ENCODE results near the gene PSEN1.

The PSEN1 gene

DNA sequence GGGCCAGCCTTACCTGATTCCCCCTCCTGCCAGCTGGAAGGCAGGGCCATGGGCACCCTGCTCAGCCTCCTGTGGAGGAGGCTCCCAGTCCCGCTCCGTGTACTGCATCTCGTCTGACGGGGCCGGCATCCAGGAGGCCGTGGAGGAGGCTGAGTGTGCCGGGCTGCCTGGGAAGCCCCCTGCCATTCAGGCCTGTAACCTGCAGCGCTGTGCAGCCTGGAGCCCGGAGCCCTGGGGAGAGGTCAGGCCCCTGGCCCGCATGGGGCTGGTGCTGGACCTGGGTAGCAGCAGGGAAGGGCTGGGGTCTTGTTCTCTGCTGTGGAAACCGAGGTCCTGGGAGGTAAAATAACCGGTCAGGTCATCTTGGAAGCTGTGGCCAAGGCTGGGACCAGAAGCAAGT is 117.4 kb downstream of the PSEN1 start:
- no peak for DNase-seq (ENCODE audit: low read depth in 3 of 3)

DNA sequence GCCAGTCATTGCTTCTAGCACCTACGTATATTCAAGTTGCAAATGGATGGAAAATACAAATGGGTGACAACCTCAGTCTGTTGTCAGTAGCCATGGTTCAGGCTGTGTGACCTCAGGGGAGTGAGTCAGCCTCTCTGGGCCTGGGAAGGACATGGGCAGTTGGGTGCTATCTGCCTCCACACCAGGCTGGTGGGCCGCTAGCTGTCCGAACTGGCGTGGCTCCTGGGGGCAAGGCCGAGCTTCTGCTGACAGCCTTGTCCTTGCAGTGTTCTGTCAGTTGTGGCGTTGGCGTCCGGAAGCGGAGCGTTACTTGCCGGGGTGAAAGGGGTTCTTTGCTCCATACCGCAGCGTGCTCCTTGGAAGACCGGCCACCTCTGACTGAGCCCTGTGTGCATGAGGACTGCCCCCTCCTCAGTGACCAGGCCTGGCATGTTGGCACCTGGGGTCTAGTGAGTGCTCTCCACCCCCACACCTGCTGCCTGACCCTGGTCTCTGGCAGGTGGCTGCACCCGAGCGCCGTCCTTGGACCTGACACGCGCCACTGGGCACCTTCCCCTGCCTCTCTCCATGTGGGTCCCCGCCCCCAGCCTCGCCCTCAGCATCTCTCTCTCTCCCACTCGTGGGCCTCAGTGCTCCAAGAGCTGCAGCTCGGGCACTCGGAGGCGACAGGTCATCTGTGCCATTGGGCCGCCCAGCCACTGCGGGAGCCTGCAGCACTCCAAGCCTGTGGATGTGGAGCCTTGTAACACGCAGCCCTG is 118.1 kb downstream of the PSEN1 start:
- no peak for DNase-seq (ENCODE audit: low read depth in 3 of 3)

DNA sequence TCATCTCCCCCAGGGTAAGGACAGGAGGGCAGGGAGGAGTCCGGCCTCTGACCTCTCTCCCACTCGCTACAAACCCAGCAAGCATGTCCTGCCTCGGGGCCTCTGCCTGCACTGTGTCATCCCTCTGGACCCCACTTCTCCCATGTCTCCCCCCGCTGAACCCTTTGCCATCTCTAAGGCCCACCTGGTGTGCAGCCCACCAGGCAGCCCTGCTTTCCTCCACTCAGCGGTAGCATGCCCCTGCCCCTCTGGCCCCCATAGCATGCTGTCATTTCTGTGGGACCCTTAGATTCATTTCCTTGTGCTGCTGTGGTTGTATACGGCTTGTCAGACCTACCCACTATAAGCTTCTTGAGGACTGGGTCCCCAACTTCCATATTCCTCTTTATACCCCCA is 118.7 kb downstream of the PSEN1 start:
- no peak for DNase-seq (ENCODE audit: low read depth in 3 of 3)

DNA sequence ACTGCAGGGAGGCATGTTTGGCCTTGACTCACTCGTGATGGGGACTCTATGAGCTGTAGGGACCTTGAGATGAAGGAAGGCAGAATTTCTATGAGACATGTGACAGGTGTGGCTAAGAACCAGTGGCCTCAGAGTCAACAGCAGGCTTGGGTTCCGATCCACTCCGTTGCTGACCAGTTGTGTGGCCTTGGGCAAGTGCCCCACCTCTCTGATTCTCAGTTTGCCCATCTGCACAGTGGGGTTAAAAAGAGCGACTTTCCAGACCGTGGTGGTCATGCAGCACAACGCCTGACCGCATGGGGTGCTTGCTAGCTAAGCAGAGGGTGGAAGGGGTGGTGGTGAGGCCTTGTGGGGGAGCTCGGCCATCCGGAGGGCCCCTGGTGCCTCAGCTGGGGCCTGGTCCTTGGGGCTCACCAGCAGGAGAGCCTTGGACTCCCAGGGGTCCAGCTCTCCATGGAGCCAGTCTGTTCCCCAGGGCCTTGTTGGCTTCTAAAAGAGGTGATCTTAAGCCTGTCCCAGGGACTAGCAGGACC is 119.5 kb downstream of the PSEN1 start:
- DNase-seq (ENCODE audit: low read depth in 3 of 3) = no peak

DNA sequence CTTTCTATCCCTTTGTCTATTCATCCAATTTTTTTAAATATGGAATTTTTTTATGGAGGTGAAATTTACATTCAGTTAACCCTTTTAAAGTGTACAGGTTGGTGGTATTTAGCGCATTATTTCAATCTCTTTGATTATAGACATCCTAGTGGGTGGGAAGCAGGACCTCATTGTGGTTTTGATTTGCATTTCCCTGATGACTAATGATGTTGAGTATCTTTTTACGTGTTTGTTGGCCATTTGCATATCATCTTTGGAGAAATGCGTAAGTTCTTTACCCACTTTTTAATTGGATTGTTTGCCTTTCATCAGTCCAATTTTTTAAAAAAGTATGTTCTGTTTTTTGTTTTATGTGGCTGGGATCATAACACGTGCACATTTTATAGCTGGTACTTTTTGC is 121.8 kb downstream of the PSEN1 start:
- DNase-seq (ENCODE audit: low read depth in 3 of 3) = no peak

DNA sequence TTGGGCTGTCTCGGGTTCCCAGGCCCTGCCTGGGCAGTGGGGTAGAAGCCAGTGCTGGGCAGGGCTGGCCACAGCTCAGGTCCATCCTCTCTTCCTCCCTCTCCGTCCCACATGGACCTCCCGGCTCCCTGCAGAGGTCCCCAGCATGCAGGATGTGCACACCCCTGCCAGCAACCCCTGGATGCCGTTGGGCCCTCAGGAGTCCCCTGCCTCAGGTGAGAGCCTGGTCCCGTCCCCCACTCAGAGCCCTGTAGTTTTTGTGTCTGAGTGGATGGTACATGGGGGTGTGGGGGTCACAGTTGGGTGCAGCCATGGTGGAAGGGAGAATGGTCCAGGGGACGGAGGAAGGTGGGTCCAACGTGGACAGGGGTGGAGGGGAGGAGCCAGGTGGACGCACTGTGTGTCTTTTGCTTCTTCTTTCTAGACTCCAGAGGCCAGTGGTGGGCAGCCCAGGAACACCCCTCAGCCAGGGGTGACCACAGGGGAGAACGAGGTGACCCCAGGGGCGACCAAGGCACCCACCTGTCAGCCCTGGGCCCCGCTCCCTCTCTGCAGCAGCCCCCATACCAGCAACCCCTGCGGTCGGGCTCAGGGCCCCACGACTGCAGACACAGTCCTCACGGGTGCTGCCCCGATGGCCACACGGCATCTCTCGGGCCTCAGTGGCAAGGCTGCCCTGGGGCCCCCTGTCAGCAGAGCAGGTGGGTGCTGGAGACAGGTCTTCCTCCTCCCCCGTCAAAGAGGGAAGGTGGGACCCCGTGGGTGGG is 122.7 kb downstream of the PSEN1 start:
- DNase-seq (ENCODE audit: low read depth in 3 of 3) = no peak

DNA sequence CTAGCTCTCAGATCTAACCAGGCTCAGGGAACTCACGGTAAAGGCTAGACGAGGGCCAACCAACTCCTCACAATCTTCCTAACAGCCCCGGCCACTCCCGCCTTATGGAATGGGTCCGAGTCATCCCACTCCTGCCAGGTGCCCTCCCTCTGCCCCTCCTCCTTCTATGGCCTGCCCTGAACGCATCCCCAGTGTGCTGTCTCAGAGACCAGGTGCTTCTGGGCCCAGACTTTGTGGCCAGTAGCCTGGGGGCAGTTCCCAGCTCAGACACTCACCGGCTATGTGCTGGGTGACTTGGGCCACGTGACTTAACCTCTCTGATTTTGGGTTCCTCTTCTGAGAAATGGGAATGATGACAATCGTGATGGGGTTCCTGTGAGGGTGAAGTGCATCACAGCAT is 123.5 kb downstream of the PSEN1 start:
- no peak for DNase-seq (ENCODE audit: low read depth in 3 of 3)

DNA sequence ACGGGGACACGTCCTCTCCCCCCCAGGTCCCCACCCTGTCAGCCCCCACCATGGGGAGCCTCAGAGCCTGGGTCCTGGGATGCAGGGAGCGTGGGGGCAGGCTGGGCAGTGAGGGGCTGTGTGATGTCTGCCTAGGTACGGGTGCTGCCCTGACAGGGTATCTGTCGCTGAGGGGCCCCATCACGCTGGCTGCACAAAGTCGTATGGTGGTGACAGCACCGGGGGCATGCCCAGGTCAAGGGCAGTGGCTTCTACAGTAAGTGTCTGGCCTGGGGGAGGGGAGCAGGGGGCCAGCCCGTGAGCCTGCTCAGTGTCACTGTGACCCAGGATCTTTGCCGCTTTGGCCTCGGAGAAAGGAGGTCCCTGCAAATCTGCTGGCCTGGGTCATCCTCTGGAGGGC is 124.3 kb downstream of the PSEN1 start:
- DNase-seq (ENCODE audit: low read depth in 3 of 3) = no peak

DNA sequence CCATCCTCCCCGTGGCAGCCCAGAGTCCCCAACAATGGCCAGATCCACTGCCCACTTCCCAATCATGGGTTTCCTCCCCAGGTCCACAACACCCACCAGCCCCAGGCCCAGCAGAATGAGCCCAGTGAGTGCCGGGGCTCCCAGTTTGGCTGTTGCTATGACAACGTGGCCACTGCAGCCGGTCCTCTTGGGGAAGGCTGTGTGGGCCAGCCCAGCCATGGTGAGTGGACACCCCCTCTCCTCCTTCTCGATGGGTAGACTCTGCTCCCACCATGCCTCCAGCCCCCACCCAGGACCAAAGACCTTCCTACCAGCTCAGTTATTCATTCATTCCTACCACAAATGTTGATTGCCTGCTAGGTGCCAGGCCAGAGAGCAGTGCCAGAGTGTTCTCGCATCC is 124.8 kb downstream of the PSEN1 start:
- no peak for DNase-seq (ENCODE audit: low read depth in 3 of 3)

DNA sequence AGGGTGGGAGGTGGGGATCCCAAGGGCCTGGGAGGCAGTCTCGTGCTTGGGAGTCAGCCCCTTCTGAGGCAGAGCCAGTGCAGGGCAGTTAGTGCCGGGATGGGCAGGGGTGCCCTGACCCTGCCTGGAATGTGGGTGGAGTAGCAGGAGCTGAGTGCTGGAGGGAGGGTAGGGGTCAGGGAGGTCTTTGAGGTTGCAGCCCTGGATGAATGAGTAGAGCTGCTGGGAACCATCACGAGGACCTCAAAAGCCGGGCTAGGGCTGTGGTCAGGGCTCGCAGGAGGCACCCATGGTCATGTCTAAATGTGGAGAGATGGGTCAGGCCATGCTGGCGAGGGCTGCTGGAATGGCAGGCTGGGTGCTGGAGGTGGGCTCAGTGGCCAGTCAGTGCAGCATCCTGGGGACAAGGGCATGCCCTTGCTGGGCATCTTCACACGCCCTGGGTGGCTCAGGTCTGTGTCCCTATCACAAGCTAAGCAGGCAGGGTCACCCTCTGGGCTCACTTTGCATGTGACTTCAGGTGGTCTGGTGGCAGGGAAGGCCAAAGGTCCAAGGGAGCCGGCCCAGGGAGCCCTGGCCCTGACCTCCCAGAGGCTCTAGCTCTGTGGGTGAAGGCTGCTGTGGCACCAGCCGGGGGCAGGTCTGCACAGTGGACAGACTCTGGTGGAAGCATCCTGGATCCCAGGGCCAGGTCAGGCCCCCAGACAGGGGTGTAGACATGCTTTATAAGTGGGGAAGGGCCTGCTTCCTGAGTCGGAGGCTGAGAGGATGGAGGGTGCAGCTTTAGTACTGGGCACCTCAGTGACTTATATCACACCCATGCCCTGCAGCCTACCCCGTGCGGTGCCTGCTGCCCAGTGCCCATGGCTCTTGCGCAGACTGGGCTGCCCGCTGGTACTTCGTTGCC is 125.5 kb downstream of the PSEN1 start:
- DNase-seq (ENCODE audit: low read depth in 3 of 3) = no peak

DNA sequence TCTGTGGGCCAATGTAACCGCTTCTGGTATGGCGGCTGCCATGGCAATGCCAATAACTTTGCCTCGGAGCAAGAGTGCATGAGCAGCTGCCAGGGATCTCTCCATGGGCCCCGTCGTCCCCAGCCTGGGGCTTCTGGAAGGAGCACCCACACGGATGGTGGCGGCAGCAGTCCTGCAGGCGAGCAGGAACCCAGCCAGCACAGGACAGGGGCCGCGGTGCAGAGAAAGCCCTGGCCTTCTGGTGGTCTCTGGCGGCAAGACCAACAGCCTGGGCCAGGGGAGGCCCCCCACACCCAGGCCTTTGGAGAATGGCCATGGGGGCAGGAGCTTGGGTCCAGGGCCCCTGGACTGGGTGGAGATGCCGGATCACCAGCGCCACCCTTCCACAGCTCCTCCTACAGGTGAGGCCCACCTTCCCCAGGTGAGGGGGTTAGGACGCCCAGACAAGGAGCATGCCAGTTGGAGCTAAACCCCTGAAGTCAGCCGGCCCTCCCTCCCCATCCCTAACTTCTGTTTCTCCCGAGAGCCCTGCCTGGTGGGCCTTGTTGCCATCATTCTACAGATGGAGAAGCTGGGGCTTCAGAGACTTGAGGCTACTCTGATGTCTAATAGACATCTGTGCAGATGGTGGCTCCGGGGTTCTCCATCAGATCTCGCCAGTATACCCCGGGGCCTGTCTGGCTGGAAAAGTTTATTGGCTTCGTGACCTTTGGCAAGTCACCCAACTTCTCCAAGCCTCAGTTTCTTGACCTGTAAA is 126.3 kb downstream of the PSEN1 start:
- DNase-seq (ENCODE audit: low read depth in 3 of 3) = no peak

DNA sequence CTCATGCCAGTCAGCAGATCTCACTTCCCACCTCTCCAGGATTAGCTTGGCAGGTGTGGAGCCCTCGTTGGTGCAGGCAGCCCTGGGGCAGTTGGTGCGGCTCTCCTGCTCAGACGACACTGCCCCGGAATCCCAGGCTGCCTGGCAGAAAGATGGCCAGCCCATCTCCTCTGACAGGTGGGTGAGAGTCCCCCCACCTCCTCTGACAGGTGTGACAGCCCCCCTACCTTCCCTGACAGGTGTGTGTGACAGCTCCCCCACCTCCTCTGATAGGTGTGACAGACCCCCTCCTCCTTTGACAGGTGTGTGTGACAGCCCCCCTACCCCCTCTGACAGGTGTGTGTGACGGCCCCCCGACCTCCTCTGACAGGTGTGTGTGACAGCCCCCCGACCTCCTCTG is 127.3 kb downstream of the PSEN1 start:
- no peak for DNase-seq (ENCODE audit: low read depth in 3 of 3)

DNA sequence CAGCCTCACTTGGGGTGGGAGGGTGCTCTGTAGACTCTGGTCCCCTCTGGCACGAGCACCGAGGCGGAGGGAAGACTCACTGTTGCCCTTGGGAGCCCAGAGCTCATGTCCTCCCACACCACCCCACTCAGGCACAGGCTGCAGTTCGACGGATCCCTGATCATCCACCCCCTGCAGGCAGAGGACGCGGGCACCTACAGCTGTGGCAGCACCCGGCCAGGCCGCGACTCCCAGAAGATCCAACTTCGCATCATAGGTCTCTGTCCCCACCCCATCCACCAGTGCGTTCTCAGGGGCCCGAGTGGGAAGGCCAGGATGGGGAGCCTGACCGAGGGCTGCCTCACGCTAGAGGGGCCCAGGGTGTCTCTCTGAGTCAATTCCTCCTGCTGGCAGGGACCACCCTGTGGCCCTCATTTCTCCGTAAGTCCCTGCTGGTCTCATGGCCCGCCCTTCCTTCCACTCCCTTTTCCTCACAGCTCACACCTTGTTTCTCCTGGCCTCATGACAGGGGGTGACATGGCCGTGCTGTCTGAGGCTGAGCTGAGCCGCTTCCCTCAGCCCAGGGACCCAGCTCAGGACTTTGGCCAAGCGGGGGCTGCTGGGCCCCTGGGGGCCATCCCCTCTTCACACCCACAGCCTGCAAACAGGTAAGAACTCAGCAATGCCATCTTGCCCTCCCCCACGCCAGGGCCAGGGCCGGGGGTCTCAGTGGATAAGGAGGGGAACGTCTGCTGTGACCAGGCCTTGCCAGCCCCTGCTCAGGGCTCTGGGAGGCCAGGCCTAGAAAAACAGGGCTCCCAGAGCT is 128.0 kb downstream of the PSEN1 start:
- no peak for DNase-seq (ENCODE audit: low read depth in 3 of 3)

DNA sequence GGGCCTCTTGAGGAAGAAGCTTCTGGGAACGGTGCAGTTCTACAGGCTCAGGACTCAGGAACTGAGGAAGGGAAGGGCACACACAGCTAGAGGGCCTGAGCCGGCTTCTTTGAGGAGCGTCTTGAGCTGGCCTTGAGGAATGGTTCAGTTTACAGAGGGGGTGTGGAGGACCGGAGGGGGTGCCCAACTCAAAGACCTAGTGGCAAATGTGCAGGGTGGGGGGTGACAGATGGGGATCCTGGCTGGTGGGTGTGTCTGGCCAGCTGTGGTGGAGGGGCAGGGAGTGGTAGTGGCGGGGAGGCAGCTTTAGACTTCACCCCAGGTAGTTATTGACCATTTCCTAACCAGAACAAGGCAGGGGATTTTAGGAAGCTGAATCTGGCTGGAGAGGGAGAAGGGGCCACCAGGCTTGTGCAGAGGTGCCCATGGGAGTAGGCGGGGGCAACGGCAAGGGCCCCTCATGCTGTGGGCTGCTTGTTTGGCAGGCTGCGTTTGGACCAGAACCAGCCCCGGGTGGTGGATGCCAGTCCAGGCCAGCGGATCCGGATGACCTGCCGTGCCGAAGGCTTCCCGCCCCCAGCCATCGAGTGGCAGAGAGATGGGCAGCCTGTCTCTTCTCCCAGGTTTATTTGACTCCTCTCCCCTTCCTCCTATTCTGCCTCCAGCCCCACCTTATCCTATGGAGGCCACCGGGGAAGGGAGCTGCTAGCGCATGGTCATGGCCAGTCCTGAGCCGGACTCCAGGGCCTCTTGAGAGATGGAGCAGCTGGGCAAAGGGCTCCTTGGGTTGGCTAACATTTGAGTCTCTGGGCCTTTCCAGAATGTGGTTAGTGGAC is 128.8 kb downstream of the PSEN1 start:
- no peak for DNase-seq (ENCODE audit: low read depth in 3 of 3)

DNA sequence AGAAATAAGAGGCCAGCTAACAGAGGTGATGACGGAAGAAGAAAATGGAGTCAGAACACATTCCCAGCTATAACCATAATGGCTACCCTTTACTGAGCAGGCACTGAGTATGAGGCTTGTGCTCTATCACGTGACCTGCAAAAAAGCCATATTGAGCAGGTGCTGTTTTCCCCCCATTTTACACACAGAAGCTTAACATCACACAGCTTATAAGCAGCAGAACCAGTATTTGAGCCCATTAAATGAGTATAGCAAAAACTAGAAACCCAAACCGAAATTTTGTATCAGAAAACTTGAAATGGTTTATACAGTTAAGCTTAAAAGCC is 129.4 kb downstream of the PSEN1 start:
- DNase-seq (ENCODE audit: low read depth in 3 of 3) = no peak

DNA sequence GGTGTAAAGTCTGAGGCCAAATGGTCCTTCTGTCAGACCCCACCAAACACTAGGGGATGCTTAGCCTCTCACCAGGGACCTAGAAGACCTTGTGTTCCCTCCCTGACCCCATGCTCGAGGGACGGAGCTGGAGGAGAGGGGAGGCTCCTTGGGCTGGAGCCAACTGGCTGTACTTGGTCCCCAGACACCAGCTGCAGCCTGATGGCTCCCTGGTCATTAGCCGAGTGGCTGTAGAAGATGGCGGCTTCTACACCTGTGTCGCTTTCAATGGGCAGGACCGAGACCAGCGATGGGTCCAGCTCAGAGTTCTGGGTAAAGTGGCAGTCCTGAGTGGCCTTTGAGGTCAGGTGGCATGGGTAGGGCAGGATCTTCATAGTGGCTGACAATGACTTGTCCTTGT is 130.0 kb downstream of the PSEN1 start:
- no peak for DNase-seq (ENCODE audit: low read depth in 3 of 3)

DNA sequence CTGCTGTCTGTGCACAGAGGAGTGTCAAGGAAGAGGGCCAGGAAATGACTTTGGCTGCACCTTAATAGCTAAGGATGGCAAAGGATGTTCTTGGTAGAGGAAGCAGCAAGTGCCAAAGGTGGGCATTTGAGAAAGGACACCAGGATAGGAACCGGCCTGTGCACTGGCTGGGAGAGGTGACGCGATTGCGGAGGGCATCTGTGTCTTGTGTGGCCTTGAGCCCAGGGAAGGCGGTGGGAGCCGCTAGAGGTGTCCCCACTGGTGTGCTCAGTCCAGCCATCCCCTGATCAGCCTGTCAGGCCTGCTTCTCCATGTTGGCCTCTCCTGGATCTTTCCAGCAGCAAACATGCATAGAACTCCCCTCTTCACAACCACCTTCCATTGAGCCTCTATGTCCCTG is 131.2 kb downstream of the PSEN1 start:
- no peak for DNase-seq (ENCODE audit: low read depth in 3 of 3)

DNA sequence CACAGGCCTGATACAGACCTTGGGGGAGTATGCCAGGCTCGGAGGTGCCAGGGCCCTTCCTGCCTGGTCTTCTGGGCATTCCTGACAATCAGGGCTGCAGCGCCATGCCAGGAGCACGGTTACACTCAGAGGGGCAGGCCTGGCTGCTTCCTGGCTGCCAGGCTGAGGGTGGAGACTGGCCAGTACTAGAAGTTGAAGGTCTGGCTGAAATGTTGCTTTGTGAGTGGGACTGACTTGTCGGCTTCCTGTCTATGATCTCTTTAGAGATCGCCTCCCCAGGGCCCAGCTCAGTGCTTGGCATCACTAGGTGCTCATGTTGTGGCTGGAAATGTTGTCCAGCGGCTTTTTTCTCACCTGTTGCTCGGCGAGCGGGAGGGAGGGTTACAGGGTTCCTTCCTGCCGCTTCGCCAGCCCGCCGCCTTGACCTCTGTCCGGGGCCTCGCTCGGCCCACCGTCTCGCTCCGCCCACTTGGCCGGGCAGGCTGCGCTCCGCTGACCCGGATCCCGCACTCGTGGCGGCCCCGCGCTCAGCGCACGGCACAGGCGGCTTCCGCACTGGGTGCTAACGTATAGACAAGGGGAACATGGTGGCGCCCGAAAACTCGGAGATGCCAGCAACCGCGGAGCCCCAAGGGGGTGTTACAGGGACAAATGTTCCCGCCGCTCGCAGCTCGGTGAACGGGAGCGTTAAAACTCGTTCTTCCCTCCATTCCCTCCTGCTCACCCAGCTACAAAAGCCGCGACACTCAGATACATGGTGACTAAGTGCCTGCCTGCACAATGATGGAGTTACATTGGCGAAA is 133.6 kb downstream of the PSEN1 start:
- DNase-seq (ENCODE audit: low read depth in 3 of 3) = no peak

DNA sequence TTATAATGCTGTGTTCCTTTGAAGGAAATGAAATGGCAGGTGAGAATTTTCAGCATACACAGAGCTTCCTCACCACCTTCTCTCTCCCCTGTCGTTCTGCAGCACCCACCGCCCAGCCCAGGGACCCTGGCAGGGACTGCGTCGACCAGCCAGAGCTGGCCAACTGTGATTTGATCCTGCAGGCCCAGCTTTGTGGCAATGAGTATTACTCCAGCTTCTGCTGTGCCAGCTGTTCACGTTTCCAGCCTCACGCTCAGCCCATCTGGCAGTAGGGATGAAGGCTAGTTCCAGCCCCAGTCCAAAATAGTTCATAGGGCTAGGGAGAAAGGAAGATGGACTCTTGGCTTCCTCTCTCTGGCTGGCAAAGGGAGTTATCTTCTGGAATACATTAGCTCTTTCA is 136.1 kb downstream of the PSEN1 start:
- no peak for DNase-seq (ENCODE audit: low read depth in 3 of 3)
